CD4-positive, alpha-beta T cell treated with Interleukin-1 beta for 1 hour (primary cell): ENCODE results near the gene AATF.

Source experiments
- DNase-seq, 2 donors: peaks; one replicate each; pipeline ENCODE4 v3.0.0-alpha.2; 2020 to 2022

AATF gene

GRCh38 chr17:36942631-36943125 lies 6.1 kb upstream of the AATF start:
- no peak for DNase-seq

GRCh38 chr17:36943250-36944191 lies 5.2 kb upstream of the AATF start:
- DNase-seq: no peak

GRCh38 chr17:36944553-36944952 lies 4.2 kb upstream of the AATF start:
- DNase-seq: no peak

GRCh38 chr17:36945140-36945539 lies 3.6 kb upstream of the AATF start:
- DNase-seq: no peak

- DNase-seq: no peak
Measured at GRCh38 chr17:36945959-36946725, 2.6 kb upstream of the AATF start.

GRCh38 chr17:36946726-36947091 lies 2.0 kb upstream of the AATF start:
- DNase-seq: no peak

- no peak for DNase-seq
Measured at GRCh38 chr17:36947922-36948716, 635 bp upstream of the AATF start.

GRCh38 chr17:36949461-36949927 lies 740 bp downstream of the AATF start:
- no peak for DNase-seq

GRCh38 chr17:36950027-36950426 lies 1.3 kb downstream of the AATF start:
- no peak for DNase-seq

GRCh38 chr17:36951084-36951789 lies 2.5 kb downstream of the AATF start:
- no peak for DNase-seq

GRCh38 chr17:36971508-36971907 lies 22.8 kb downstream of the AATF start:
- no peak for DNase-seq

GRCh38 chr17:36972186-36972700 lies 23.5 kb downstream of the AATF start:
- DNase-seq: no peak

GRCh38 chr17:36972905-36973304 lies 24.2 kb downstream of the AATF start:
- DNase-seq: no peak

- no peak for DNase-seq
Measured at GRCh38 chr17:36975922-36976515, 27.3 kb downstream of the AATF start.

- no peak for DNase-seq
Measured at GRCh38 chr17:36977066-36977465, 28.3 kb downstream of the AATF start.

- no peak for DNase-seq
Measured at GRCh38 chr17:36977568-36977967, 28.8 kb downstream of the AATF start.

GRCh38 chr17:36978810-36979564 lies 30.2 kb downstream of the AATF start:
- DNase-seq: no peak

- no peak for DNase-seq
Measured at GRCh38 chr17:36979565-36979941, 30.8 kb downstream of the AATF start.

- DNase-seq: no peak
Measured at GRCh38 chr17:36980280-36980761, 31.6 kb downstream of the AATF start.

- DNase-seq: no peak
Measured at GRCh38 chr17:36983618-36984017, 34.9 kb downstream of the AATF start.

- no peak for DNase-seq
Measured at GRCh38 chr17:36989173-36989572, 40.4 kb downstream of the AATF start.
